ENCODE results near the gene KRTAP10-4.
"Not testable (repeated sequence)": the region's sequence is repeated elsewhere in the genome, so short reads cannot be mapped to it uniquely, and the experiment has no call there.

The KRTAP10-4 gene

DNA sequence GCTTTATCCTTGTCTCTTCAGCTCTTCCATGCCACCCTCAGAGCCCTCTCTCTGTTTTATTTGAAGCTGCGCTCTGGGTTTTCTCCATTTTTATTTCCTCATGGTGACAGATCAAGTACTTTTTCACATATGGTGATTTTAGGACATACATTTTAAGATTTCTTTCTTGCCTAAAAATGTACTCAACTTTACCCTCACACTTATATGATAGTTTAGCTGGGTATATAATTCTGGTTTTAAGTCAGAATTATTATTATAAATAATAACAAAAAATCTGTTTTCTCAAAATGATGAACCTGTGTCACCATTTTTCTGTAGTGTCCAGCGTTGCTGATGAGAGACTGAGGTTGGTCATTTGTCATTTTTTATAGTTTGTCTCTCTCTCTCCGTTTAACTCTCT, 7.6 kb downstream of the KRTAP10-4 start:
- no peak for DNase-seq

- no peak for DNase-seq
Observed at GRCh38 chr21:44582055-44582454, 8.5 kb downstream of the KRTAP10-4 start.

DNA sequence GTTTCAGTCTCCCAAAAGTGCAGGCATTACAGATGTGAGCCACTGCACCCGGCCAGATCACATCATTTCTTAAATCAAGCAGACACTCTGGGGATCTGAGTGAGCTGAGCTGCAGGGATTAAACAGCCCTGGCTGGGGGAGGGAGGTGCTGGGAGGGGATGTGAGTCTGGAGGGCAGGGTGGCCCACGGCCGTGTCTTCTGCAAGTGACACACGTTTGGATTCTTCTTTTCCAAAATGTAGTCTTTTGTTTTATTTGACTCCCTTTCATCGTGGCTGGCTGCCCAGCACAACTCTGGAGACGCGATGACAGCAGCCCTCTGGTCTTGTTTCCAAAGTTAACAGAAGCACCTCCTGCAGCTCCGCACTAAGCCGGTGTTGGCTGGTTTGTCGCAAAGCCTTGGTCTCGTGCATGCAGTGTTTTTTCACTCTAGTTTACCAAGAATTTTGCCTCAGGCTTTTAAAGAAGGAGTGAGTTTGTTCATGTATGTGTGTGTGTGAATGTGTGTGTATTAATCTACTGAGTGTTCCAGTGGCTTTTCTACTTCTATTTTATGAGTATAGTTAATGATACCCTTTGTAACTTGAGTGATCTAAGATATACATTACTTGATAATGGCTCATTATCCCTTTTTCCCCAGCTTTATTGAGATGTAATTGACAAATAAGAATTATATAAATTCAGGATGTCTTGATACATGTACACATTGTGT, 9.7 kb downstream of the KRTAP10-4 start:
- no peak for DNase-seq

DNA sequence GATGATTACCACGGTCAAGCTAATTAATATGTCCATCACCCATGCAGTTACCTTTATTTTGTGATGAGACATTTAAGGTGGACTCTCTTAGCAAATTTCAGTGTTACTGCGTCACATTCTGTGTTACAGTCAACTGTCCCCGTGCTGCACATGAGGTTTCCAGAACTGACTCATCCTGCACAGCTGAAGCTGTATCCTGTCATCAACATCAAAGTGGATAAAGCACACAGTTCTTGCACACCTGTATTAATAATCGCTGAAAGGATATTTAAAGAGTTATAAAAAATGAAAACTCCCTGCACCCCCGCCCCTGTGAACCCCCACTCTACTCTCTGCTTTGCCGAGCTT, 10.2 kb downstream of the KRTAP10-4 start:
- DNase-seq: peak in 1 of 2 experiments; percentile 33

DNA sequence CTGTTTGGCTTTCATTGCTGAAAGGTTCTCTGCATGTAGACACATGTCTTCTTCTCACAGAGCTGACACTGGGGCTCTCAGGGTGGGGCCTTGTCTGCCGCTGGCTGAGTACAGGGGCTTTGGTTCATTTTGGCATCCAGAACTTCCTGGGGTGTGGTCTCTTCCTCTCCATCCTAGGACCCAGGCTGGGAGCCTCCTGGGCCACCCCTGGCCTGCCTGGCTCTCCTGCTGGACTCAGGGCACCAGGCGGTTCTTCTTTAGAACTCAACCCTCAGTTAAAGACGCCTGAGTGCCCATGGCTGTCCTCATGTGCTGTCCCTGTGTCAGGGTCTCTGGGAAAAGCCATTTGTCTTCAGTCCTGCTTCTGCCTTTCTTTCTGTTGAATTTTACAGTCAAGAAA, 12.4 kb downstream of the KRTAP10-4 start:
- DNase-seq: no peak

DNA sequence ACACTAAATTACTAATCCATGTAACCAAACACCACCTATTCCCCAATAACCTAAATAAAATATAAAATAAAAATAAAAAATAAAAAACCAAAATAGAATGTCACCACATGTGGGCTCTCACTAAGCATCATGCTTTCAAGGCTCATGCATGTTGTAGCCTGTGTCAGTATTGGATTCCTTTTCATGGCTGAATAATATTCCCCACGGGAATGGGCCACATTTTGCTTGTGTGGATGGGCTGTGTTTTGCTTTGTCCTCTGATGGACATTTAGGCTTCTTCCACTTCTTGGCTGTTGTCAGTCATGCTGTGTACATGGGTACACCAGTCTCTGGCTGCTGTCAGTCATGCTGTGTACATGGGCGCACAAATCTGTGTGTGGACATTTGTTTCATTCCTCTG, 15.6 kb downstream of the KRTAP10-4 start:
- no peak for DNase-seq

- peak in 1 of 2 experiments; percentile 5 for DNase-seq
Observed at GRCh38 chr21:44589586-44590305, 16.2 kb downstream of the KRTAP10-4 start.

DNA sequence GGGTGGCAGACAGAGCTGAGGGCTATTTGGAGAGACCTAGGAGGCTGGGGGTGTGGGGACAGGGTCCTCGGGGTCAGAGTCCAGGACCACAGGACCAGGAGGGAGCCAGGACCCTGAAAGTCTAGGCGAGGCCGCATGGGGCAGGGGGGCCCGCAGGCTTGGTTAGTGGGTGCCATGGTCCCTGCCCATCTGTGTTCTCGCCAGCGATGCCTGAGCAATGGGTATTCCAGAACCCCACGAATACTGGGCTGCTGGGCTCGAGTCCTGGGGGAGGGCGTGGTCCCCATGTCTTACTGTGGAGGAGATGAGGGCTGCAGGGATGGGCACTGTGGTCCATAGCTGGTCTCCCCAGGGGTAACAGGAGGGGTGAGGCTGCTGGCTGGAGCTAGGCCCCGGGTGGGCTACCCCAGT, 16.8 kb downstream of the KRTAP10-4 start:
- DNase-seq: no peak

GRCh38 chr21:44590897-44591800, 17.6 kb downstream of the KRTAP10-4 start:
- DNase-seq: peak in 1 of 2 experiments; percentile 3

- DNase-seq: peak in 1 of 2 experiments; percentile 1
Observed at GRCh38 chr21:44591801-44592130, 18.2 kb downstream of the KRTAP10-4 start.

DNA sequence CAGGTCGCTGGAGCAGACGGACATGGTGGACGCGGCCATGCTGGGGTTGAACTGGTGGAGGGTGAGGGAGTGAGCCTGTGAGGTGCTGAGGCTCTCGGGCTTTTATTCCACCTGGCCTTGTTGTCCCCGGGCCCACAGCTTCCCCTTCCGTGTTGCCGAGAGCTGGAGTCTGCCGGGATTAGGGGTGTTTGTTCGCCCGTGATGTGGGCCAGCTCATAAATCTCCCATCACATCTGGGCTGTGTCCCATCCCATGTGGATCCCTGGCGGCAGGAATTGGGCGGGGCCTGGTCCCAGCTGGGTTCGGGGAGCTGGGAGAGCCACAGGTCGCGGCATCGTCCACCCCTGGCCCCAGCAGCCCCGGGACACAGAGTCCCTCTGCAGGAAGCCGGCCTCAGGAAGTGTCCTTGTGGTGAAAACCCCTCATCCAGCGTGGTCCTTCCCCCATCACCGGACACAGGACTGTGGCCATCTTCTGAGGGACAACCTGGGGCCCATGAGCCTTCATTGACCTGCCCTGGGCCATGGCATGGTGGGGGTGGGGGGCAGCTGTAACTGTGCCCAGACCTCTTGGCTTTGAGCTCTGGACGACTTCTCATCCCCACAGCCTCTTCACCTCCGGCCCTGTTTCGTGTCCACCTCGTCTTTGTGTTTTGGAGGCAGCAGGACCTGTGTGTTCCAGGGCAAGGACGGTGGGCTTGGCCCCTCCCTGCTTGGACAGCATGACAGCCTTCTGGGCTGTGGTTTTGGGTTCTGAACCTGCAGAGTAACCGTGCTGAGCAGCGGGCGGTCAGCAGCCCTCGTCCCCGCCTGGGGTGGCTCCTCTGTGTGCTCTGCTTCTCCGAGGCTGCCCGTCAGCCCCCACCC, 19.1 kb downstream of the KRTAP10-4 start, which contains the start of gene KRTAP10-6:
KRTAP10-6 (minus strand) TSS at position 60 of the 866 bp plus-strand sequence; CDS start at position 39, 21 bp downstream.
- DNase-seq: peak in 1 of 2 experiments; percentile 12

GRCh38 chr21:44593598-44594405, 20.3 kb downstream of the KRTAP10-4 start:
- DNase-seq: peak in 1 of 2 experiments; percentile 2

GRCh38 chr21:44594406-44594916, 20.9 kb downstream of the KRTAP10-4 start:
- no peak for DNase-seq

GRCh38 chr21:44595524-44595923, 22.0 kb downstream of the KRTAP10-4 start:
- DNase-seq: no peak

- no peak for DNase-seq
Observed at GRCh38 chr21:44596068-44596725, 22.7 kb downstream of the KRTAP10-4 start.

GRCh38 chr21:44598061-44598460, 24.5 kb downstream of the KRTAP10-4 start:
- no peak for DNase-seq

- no peak for DNase-seq
Observed at GRCh38 chr21:44599264-44600029, 25.9 kb downstream of the KRTAP10-4 start.

- DNase-seq: not testable (repeated sequence)
Observed at GRCh38 chr21:44600118-44600978, 26.8 kb downstream of the KRTAP10-4 start, which contains the start of gene KRTAP10-7. Gene KRTAP10-7 (plus strand): TSS chr21:44600597. CDS start chr21:44600622, 25 bp downstream.

- DNase-seq: not testable (repeated sequence)
Observed at GRCh38 chr21:44601091-44601490, 27.6 kb downstream of the KRTAP10-4 start.

Measured in activated T-cell treated with anti-CD3 and anti-CD28 coated beads, Interleukin-2, amount 50 U/mL, for 48 hours (primary cell).